HFF-Myc (cell line): ENCODE results near the gene PSMG1.

Source experiments
- DNase-seq: peaks from one replicate; pipeline ENCODE4 v3.0.0-alpha.2; 2011; ENCODE audit warnings: low read depth; ENCODE audit errors: extremely low read depth
- H3K4me3 ChIP-seq: replicated peaks from 2 replicates; pipeline ENCODE4 v1.5.1; 2011; ENCODE audit warnings: low read depth, mild to moderate bottlenecking, control low read depth, low read length
- CTCF ChIP-seq: IDR thresholded peaks from 2 replicates; pipeline ENCODE4 v1.5.1; 2012; ENCODE audit warnings: mild to moderate bottlenecking, low read depth, low read length, control low read depth; ENCODE audit errors: missing control alignments

Gene PSMG1

DNA sequence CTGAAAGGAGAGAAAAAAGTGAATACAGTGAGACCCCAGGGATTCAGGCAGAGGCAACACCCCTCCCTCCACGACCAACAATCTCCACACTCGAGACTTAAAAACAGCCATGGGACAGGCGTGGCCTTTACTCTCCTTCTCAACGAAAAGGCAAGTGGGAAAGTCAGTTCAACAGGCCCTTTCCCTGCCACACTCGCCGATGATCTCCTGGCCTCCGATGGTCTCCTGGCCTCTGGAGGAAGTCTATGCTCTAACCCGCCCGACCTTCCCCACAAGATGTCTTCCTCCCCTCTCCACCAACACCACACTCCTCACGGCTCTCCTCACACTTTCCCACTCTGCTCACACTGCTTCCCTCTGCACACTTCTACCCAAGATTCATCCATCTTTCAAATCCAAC, 7.6 kb downstream of the PSMG1 start:
- no peak for DNase-seq
- no peak overlapping the region for H3K4me3 ChIP-seq
- TF ChIP-seq CTCF, result no peak

GRCh38 chr21:39175154-39175553, 8.1 kb downstream of the PSMG1 start:
- no peak overlapping the region for H3K4me3 ChIP-seq
- no peak for DNase-seq

DNA sequence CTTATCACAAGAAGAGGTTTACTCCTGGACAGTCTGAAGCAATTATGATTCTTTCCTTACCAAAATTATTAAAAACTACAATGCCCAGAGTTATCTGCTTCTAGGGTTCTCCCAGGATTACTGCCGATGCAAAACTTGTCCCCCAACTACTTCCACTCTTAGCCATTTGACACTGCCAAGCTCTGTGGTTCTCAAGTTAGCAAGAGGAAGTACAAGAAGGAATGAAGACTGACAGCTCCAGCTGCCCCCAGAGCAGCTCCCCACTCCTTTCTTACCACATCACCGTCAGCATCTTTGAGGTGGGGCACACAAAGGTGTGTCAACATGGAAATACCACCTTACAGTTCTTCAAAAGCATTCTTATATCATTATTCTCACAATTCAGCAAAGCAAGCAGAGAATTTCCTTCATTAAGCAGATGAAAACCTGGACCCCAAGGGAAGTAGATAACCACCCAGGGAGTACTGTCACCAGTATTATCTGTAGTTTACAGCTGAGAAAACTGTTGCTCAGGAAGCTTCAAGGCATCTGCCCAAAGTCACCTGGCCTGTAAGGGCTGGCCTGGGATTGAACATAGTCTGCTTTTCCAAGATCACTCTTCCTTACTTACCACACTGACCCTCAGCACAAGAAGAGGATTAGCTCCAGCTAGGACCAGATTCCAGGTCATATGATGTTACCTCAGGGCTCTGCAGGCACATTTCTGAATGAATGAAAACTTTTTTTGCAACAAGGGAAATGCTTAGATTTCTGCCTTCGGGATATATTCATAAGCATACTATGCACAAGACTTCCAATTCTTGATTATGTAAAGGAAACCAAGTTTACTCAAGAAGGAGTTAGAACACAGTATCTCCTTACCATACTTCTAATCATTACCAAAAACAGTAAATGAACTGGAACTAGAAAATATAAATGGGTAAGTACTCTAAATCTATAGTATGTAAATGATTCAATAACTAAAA, 9.3 kb downstream of the PSMG1 start:
- H3K4me3 ChIP-seq, result no peak overlapping the region
- no peak for TF ChIP-seq CTCF
- no peak for DNase-seq

More at GRCh38 chr21:39175154-39175553, 8.1 kb downstream of the PSMG1 start:
- no peak for TF ChIP-seq CTCF

DNA sequence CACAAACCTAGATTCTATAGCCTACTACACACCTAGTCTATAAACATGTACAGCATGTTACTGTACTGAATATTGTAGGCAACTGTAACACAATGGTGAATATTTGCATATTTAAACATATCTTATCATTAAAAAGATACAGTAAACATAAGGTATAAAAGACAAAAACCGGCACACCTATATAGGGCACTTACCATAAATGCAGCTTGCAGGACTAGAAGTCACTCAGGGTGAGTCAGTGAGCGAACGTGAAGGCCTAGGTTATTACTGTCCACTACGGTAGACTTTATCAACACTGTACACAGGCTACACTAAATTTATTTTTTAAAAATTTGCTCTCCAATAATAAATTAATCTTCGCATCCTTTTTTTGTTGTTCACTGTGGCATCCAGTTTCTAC, 13.3 kb downstream of the PSMG1 start:
- no peak for DNase-seq
- no peak overlapping the region for H3K4me3 ChIP-seq
- TF ChIP-seq CTCF, result no peak

GRCh38 chr21:39168800-39169199, 14.5 kb downstream of the PSMG1 start:
- no peak for DNase-seq
- no peak for TF ChIP-seq CTCF
- no peak overlapping the region for H3K4me3 ChIP-seq

- DNase-seq, result no peak
- no peak for TF ChIP-seq CTCF
These were observed 18.7 kb downstream of the PSMG1 start for GRCh38 chr21:39164523-39164922.

More at GRCh38 chr21:39164523-39164922, 18.7 kb downstream of the PSMG1 start:
- no peak overlapping the region for H3K4me3 ChIP-seq
